Ecto neural progenitor cell (in vitro differentiated cells): ENCODE results near the gene OSER1.
"Not testable (repeated sequence)": the region's sequence is repeated elsewhere in the genome, so short reads cannot be mapped to it uniquely, and the experiment has no call there.

Experiments used
- DNase-seq: peaks from one replicate; pipeline ENCODE4 v3.0.0-alpha.2; 2018; ENCODE audit warnings: low spot score

Gene OSER1

DNA sequence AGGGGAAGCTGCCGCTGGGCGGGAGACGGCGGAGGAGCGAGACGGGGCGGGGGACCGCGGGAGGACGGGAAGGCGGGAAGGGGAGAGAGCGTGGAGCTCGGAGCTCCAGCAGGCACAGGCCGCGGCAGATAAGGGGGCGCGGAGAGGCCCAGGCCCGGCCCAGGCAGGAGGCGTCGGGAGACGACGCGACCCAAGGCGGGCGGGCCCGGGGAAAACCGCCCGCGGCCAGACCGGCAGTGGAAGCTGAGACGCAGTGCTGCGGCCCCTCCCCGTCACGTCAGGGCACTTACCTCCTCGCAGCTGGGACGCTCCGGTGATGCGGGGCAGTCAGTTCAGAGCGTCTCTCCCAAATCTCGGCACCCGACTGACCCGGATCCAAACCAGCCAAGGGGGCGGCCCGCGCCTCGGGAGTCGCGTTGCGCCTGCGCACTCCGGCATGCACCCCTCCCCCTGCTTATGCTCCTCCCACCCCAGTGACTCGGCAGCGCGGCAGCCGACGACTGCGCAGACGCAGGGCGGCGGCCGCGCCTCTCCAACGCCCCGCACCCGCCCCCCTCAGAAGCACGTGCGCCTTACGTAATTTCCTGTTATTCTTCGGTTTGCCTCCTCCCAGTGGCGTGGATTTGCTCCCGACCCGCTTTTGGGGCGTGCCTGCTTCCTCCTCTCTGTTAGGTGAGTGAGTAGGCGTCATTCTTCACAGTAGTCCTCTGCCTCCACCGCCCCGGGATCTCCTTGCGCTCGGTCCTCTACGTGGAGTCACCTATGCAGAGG lies at the start of gene OSER1:
OSER1 (minus strand) TSS at position 366 of the 771 bp plus-strand sequence. CDS start 3,814 bp downstream, outside the sequence.
- DNase-seq, result peak; percentile 99

DNA sequence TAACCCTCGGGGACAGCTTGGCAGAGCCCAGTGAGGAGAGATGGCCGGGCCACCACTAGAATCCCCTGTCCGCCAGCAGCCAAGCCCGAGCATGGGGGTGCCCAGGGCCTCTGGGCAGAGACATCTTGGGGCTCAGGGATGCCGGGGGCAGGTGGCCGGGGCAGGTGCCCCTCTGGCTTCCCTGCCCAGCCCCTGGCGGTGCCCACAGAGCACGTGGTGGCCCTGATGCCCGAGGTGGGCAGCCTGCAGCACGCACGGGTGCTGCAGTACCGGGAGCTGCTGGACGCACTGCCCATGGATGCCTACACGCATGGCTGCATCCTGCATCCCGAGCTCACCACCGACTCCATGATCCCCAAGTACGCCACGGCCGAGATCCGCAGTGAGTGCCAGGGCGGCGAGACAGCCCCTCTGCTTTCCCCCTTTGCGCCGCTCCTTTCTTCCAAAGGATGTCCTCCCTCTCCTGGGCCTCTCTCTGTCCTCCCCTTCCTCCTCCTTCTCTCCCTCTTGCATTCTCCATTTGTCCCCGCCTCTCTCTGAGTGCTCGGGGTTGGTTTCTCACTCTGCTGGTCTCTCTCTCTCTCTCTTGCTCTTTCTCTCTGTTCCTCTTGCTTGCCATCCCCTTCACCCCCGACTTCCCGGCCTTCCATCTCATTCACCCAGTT lies 47.8 kb upstream of the OSER1 start:
- no peak for DNase-seq

GRCh38 chr20:44256961-44257360 lies 46.4 kb upstream of the OSER1 start:
- DNase-seq, result no peak

GRCh38 chr20:44255942-44256341 lies 45.4 kb upstream of the OSER1 start:
- no peak for DNase-seq

- no peak for DNase-seq
These were observed 43.5 kb upstream of the OSER1 start for GRCh38 chr20:44254073-44254472.

DNA sequence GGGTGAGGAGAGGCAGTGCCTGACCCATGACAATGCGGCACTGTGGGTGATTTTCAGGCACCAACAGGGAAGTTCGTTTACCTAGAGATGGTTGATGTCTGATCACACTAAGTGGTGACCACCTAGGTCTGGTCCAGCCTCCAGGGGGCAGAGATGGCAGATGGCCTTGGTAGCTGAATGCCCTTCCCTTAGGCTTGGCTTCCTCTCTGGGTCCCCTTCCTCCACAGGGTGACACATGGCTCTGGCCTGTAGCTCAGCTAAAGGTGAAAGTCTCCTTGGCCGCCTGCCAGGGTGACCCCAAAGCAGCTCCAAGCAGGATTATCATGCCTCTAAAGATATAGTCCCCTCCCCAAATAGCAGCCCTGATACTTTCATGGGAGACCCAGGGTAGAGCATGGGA lies 43.0 kb upstream of the OSER1 start:
- no peak for DNase-seq

- DNase-seq, result no peak
These were observed 40.7 kb upstream of the OSER1 start for GRCh38 chr20:44251284-44251683.

- no peak for DNase-seq
These were observed 37.8 kb upstream of the OSER1 start for GRCh38 chr20:44248410-44248759.

DNA sequence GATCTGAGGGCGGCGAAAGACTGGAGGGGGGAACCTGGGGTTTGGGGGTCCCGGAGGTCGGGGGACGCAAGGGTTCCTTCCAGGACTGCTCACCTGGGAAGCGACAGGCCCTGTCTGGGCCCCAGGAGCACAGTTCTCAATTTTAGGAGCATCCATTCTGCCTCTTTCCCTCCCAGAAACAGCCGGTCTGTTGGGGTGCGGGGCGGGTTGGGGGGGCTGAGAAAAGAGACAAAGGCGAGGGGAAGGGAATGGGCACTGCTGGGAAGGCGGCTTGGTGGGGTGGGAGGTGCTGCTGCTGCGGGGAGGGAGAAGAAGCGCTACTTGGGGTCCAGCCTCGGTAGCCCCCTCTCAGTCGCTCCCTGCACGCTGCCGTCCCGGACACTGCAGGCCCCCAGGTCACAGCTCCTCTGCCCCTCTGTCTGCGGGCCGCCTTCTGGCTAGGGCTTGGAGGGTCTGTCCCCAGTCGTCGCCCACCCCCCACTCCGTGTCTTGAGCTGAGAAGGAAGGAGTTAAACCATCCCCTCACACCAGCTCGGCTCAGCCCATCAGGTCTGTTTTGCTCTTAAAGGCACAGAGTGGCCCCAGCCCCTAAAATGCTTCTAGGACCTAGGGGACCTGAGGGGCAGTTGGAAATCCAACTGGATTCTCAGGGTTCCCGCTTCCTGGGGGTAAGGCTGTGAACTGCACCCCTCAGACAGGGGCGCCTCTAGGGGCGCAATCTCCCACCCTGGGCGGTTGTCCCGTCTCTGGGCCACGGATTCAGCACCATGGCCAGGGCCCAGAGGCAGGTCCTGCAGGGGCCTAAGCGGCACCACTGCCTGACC lies 37.2 kb upstream of the OSER1 start:
- peak; percentile 89 for DNase-seq

- DNase-seq, result peak; percentile 71
These were observed 36.6 kb upstream of the OSER1 start, which contains the start of gene GDAP1L1 for GRCh38 chr20:44247131-44247571. GDAP1L1 (plus strand) TSS chr20:44247308; CDS start chr20:44247335, 27 bp downstream.

- no peak for DNase-seq
These were observed 35.4 kb upstream of the OSER1 start for GRCh38 chr20:44245977-44246376.

- no peak for DNase-seq
These were observed 31.2 kb upstream of the OSER1 start for GRCh38 chr20:44241796-44242195.

- DNase-seq, result not testable (repeated sequence)
These were observed 26.3 kb upstream of the OSER1 start for GRCh38 chr20:44236840-44237239.

- DNase-seq, result no peak
These were observed 25.1 kb upstream of the OSER1 start for GRCh38 chr20:44235702-44236101.

DNA sequence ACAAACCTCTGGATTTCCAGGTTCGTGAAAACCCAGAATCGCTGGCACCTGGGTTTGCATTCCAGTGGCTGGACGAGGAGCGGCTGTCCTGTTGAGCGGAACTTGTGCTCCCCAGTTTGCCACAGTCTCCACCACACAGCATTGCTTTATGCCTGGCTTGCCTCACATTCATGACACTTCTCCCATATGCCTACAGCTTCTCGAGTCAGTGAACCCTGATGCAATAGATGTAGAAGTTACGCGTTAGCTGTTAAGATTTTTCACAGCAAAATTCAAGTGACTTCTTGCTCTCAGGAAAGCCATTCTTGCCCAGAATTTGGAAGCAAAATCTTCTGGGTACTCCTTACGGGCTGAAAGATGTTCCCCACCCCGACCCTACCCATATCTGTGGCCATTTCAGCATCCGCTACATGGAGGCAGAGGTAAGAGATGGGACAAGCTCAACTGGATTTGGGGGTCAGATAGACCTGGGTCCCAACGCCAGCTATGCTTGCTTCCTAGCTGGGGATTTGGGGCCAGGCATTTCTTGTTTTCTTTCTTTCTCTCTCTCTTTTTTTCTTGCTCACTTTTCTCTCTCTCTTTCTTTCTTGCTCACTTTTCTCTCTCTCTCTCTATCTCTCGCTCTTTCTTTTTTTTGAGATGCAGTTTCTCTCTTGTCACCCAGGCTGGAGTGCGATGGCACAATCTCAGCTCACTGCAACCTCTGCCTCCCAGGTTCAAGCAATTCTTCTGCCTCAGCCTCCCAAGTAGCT lies 24.2 kb upstream of the OSER1 start:
- no peak for DNase-seq

- DNase-seq, result no peak
These were observed 23.0 kb upstream of the OSER1 start for GRCh38 chr20:44233436-44234016.

DNA sequence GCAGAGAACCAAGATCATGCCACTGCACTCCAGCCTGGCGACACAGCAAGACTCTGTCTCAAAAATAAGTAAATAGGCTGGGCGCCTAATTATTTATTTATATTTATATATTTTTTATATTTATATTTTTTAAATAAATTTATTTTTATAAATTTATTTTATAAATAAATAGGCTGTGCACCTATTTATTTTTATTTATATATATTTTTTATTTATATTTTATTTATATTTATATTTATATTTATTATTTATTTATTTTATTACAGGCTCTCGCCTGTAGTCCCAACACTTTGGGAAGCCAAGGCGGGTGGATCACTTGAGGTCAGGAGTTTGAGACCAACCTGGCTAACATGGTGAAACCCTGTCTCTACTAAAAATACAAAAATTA lies 21.9 kb upstream of the OSER1 start:
- not testable (repeated sequence) for DNase-seq

- no peak for DNase-seq
These were observed 21.3 kb upstream of the OSER1 start for GRCh38 chr20:44231713-44232468.

DNA sequence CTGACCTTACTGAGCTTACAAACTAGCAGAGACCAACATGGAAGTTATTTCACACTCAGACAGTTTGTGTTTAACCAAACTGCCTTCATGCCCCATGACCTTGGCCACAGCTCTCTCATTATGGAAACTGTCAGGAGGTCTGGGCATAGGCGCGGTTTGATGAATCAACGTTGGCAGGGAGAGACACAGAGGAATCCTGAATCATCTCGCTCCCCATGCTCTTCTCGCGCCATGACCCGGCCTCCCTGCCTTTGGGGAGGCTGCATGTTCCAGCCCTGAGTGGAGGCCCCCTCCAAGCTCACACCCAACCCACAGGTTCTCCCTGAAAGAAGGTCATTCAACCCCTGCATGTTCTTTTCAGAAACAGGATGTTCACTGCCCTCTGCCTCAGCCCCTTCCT lies 20.6 kb upstream of the OSER1 start:
- no peak for DNase-seq

DNA sequence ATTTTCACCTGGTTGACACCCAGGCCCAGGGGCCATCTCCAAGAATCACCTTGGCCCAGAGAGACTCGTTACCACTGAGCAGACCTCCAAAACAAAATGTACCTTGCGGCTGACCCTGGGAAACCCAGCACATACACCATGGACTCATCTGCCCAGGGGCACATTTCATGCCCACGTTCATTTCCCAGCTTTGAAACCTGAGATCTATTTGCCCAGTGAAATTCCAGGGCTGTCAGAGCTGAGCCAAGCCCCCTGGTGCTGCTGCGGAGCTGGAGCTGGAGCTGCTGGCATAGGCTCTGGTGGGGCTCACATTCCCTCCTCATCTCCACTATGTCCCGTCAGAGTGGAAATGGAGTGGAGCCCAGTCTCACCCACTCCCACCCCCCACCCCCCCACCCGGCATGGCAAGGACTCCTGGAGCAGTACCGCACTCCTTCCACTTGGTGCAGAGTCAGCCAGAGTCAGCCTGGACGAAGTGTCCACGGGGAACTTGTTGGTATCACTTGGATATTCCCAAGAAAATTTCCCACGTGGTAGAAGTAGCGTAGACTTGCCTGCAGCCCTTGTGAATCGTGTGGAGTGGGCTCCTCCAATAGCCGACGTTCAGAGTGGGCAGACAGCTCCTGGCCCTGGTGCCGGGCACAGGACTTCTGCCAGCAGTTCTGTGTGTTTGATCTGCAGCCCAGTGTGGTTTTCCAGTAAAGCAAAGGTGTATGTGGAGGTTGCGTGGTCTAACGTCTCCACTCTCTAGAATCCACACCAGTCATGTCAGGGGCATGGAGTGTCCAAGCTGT lies 18.1 kb upstream of the OSER1 start:
- no peak for DNase-seq
